ENCODE results near the gene FKBP5.
"Not testable (repeated sequence)": the region's sequence is repeated elsewhere in the genome, so short reads cannot be mapped to it uniquely, and the experiment has no call there.

FKBP5 gene

DNA sequence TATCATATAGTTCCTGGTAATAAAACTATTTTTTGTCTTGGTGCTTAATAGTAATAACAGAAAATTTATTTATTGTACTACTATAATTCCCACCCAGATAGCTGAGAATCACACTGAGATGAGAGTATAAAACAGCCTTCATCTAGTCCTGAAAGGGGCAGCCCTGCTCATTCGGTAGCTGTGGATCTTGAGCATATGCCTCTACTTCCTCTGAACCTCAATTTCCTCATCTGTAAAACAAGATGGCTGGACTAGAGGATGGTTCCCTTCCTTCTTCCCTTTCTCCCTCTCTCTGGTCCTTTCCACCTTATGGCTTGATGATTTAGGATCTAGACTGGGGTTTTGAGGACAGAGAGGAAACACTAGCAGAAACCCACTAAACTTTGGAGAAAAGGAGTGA, 15.0 kb downstream of the FKBP5 start:
- DNase-seq (ENCODE audit: low read depth) = no peak
- TF ChIP-seq, protein P1, sequence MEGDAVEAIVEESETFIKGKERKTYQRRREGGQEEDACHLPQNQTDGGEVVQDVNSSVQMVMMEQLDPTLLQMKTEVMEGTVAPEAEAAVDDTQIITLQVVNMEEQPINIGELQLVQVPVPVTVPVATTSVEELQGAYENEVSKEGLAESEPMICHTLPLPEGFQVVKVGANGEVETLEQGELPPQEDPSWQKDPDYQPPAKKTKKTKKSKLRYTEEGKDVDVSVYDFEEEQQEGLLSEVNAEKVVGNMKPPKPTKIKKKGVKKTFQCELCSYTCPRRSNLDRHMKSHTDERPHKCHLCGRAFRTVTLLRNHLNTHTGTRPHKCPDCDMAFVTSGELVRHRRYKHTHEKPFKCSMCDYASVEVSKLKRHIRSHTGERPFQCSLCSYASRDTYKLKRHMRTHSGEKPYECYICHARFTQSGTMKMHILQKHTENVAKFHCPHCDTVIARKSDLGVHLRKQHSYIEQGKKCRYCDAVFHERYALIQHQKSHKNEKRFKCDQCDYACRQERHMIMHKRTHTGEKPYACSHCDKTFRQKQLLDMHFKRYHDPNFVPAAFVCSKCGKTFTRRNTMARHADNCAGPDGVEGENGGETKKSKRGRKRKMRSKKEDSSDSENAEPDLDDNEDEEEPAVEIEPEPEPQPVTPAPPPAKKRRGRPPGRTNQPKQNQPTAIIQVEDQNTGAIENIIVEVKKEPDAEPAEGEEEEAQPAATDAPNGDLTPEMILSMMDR (IDR thresholded peaks at IDR 0.05; ENCODE audit: control insufficient read depth, insufficient read depth, low read depth, low read length, missing control alignments) = no peak
- H3K4me3 ChIP-seq (ENCODE audit: control insufficient read depth, low read depth, low read length) = no peak overlapping the region

DNA sequence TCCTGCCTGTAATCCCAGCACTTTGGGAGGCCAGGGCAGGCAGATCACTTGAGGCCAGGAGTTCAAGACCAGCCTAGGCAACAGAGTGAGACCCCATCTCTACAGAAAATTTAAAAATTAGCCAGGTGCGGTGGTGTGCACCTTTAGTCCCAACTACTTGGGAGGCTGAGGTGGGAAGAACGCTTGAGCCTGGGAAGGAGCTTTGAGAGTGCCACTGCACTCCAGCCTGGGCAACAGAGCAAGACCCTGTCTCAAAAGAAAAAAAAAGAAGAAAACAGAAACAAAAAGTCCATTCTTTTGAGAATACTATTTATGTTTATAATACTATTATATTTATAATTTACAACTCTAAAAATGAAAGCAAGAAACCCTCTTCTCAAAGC, 15.4 kb downstream of the FKBP5 start:
- H3K4me3 ChIP-seq (ENCODE audit: control insufficient read depth, low read depth, low read length); DNase-seq (ENCODE audit: low read depth): not testable (repeated sequence)

DNA sequence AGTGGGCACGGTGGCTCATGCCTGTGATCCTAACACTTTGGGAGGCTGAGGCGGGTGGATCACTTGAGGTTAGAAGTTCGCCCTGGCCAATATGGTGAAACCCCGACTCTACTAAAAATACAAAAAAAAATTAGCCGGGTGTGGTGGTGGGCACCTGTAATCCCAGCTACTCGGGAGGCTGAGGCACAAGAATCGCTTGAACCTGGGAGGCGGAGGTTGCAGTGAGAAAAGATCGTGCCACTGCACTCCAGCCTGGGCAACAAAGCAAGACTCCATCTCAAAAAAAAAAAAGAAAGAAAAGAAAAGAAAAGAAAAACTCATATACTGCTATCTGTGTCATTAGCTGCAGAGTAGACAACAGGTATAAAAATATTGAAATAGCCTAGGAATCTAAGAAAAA, 18.3 kb downstream of the FKBP5 start:
- not testable (repeated sequence) for DNase-seq (ENCODE audit: low read depth)

DNA sequence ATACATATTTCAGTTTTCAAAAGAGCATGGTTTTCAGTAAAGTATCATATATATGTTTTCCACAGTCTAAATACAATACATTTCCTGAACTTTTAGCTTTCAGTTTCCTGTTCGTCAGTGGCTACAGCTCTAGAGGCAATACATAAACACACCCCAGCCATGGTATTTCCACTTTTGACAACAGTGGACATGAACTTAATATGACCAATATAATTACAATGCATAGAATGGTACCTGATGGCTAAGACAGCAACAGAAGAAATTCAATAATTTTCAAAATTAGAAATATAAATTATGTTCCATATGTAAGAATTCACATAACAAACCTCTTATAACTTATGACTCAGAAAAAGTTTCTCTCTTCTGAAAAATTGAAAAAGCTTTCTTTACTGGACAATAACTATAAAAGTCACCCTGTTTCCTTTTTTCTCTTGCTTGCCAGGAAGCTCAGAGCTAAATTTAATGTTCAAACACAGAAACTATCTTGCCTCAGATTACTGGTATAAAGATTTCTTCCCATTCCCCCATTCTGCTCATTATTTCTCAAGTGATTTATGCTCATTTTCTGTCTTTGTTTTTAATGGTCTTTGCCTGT, 19.2 kb downstream of the FKBP5 start:
- H3K4me3 ChIP-seq (ENCODE audit: control insufficient read depth, low read depth, low read length) = no peak overlapping the region
- no peak for DNase-seq (ENCODE audit: low read depth)
- TF ChIP-seq, protein P1 (IDR thresholded peaks at IDR 0.05; ENCODE audit: control insufficient read depth, insufficient read depth, low read depth, low read length, missing control alignments) = no peak

More for the DNA sequence above, 18.3 kb downstream of the FKBP5 start:
- H3K4me3 ChIP-seq (ENCODE audit: control insufficient read depth, low read depth, low read length) = not testable (repeated sequence)

DNA sequence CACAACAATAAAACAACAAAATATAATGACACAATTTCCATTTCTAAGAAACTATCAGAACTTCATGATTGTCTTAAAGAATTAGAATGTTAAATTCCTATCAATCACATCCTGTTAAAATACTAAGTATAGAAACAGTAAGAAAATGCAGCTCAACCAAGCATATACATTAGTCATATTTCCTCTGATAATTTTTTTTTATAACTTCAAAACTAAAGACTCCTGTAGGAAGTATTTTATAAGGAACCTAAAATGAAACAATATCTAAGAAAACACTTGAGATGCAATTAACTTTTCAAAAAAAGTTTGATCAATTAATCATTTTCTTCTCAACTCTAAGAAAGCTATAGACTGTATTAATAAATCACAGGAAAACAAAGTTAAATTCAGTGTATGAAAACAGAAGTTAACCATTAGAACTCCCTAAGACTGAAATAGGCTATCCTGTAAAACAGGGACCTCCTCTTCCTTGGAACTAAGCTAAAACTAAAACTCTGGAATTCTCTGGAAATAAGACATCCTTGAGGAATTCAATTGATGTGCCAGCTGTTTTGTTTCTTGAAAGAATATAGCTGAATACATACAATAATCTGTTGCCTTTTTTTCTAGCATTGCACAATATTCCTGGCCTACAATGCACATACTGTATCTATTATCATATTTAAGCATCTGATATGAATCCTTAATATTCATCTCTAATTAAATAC, 19.8 kb downstream of the FKBP5 start:
- no peak overlapping the region for H3K4me3 ChIP-seq (ENCODE audit: control insufficient read depth, low read depth, low read length)

DNA sequence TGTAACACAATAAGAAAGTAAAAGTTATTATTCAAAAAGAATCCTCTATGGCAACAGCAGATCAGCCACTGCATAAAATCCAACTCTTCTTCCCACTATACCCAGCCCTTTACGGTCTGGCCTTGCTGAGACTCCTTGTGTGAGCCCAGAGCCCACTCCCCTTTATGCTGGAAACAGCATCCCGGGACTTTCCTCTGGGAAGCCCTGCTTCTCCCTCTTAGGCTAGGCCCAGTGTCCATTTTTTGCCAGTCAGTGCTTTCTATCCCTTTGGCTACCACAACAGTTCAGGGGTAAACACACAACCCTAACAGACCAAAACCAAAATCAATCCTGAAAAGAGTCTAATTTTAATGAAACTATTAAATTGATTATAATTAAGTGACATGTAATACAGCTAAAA, 20.6 kb downstream of the FKBP5 start:
- TF ChIP-seq, protein P1 (IDR thresholded peaks at IDR 0.05; ENCODE audit: control insufficient read depth, insufficient read depth, low read depth, low read length, missing control alignments) = no peak
- H3K4me3 ChIP-seq (ENCODE audit: control insufficient read depth, low read depth, low read length) = no peak overlapping the region
- no peak for DNase-seq (ENCODE audit: low read depth)

More for the DNA sequence above, 19.8 kb downstream of the FKBP5 start:
- no peak for DNase-seq (ENCODE audit: low read depth)
- TF ChIP-seq, protein P1 (IDR thresholded peaks at IDR 0.05; ENCODE audit: control insufficient read depth, insufficient read depth, low read depth, low read length, missing control alignments) = no peak

DNA sequence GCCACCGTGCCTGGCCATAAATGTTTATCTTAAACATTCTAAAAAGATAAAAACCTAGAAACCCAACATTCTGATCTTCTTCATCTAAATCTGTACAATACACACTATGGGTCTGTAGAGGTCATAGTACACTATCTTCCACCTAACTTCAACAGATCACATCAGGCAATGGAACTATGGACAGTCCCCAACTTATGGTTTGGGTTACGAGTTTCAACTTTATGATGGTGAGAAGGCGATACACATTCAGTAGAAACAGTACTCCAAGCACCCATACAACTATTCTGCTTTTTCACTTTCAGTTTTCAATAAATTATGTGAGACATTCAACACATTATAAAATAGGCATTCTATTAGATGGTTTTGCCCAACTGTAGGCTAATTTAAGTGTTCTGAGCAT, 23.1 kb downstream of the FKBP5 start:
- no peak overlapping the region for H3K4me3 ChIP-seq (ENCODE audit: control insufficient read depth, low read depth, low read length)
- no peak for DNase-seq (ENCODE audit: low read depth)

More for the DNA sequence above, 23.1 kb downstream of the FKBP5 start:
- TF ChIP-seq, protein P1 (IDR thresholded peaks at IDR 0.05; ENCODE audit: control insufficient read depth, insufficient read depth, low read depth, low read length, missing control alignments) = no peak
